GM23248 (cell line): ENCODE results near the gene MDM4. TPM values are rescaled to one million over a fixed set of nuclear protein-coding genes. Genes with fewer than 3 reads are reported as not detected.
A peak's percentile ranks its signal among the peaks of the same experiment; 100 is the strongest.
"Not testable (repeated sequence)": the region's sequence is repeated elsewhere in the genome, so short reads cannot be mapped to it uniquely, and the experiment has no call there.

Source experiments
- DNase-seq: peaks from one replicate; pipeline ENCODE4 v3.0.0-alpha.2; 2015
- H2AFZ ChIP-seq: fragments of 200-600 bp; sonication (generic); 2 replicates; pipeline ENCODE4 v1.6.1; 2016; ENCODE audit warnings: antibody characterized with exemption
- H3F3A ChIP-seq: fragments of 200-600 bp; sonication (generic); 2 replicates; pipeline ENCODE4 v1.6.1; 2016; ENCODE audit warnings: mild to moderate bottlenecking, antibody characterized with exemption, mixed run types; ENCODE audit not compliant: insufficient read depth
- H3K27ac ChIP-seq: fragments of 200-600 bp; sonication (generic); 2 replicates; pipeline ENCODE4 v1.5.1; 2016; ENCODE audit warnings: mild to moderate bottlenecking
- H3K27me3 ChIP-seq: fragments of 200-600 bp; sonication (generic); replicated peaks from 2 replicates; pipeline ENCODE4 v1.6.1; 2016; ENCODE audit warnings: mild to moderate bottlenecking; ENCODE audit not compliant: insufficient read depth
- H3K36me3 ChIP-seq: fragments of 200-600 bp; sonication (generic); 2 replicates; pipeline ENCODE4 v1.6.1; 2016; ENCODE audit warnings: low read depth, mild to moderate bottlenecking
- H3K4me1 ChIP-seq: fragments of 200-600 bp; sonication (generic); 2 replicates; pipeline ENCODE4 v1.6.1; 2016; ENCODE audit warnings: mild to moderate bottlenecking; ENCODE audit not compliant: insufficient read depth
- H3K4me2 ChIP-seq: fragments of 200-600 bp; sonication (generic); one replicate; pipeline ENCODE4 v1.6.1; 2016; ENCODE audit warnings: mild to moderate bottlenecking; ENCODE audit not compliant: unreplicated experiment
- H3K4me3 ChIP-seq: fragments of 200-600 bp; sonication (generic); 2 replicates; pipeline ENCODE4 v1.5.1; 2016; ENCODE audit warnings: mild to moderate bottlenecking
- H3K79me2 ChIP-seq: fragments of 200-600 bp; sonication (generic); 2 replicates; pipeline ENCODE4 v1.6.1; 2016; ENCODE audit warnings: mild to moderate bottlenecking; ENCODE audit not compliant: insufficient read depth
- H3K9ac ChIP-seq: fragments of 200-600 bp; sonication (generic); 2 replicates; pipeline ENCODE4 v1.6.1; 2016; ENCODE audit warnings: mild to moderate bottlenecking
- H3K9me2 ChIP-seq: fragments of 200-600 bp; sonication (generic); 2 replicates; pipeline ENCODE4 v1.6.1; 2016; ENCODE audit warnings: mixed run types, mild to moderate bottlenecking, moderate library complexity; ENCODE audit not compliant: insufficient read depth
- H3K9me3 ChIP-seq: fragments of 200-600 bp; sonication (generic); one replicate; pipeline ENCODE4 v1.6.1; 2017; ENCODE audit warnings: low read depth
- H4K20me1 ChIP-seq: fragments of 200-600 bp; sonication (generic); 2 replicates; pipeline ENCODE4 v1.6.0; 2016; ENCODE audit not compliant: insufficient read depth
- EZH2 ChIP-seq: fragments of 200-600 bp; sonication (generic); IDR thresholded peaks from 2 replicates; pipeline ENCODE4 v1.6.1; 2018; ENCODE audit warnings: antibody characterized with exemption, mild to moderate bottlenecking; ENCODE audit not compliant: insufficient read depth, poor library complexity, severe bottlenecking
- EZH2phosphoT487 ChIP-seq: fragments of 200-600 bp; sonication (generic); IDR thresholded peaks from 2 replicates; pipeline ENCODE4 v1.6.1; 2018; ENCODE audit warnings: antibody characterized with exemption, moderate library complexity, mild to moderate bottlenecking, low read depth; ENCODE audit not compliant: insufficient read depth
- WGBS, 2 experiments: methylation state at CpG; one replicate each; pipeline ENCODE4 v1.1.6; 2015 to 2017; ENCODE audit warnings: low lambda C conversion rate in 2 of 2, low coverage in 1 of 2; ENCODE audit errors: missing lambda C conversion rate in 2 of 2; 5-methylcytosine and 5-hydroxymethylcytosine counted together
- in situ Hi-C: fragments of 300-500 bp; cut with MboI; formaldehyde crosslinking; loops from 2 replicates; pipeline ENCODE4 v1.15.0; 2020
- polyA plus RNA-seq: library from polyadenylated mRNA; unstranded; fragments of >200 nt; fragmentation: Nextera tagmentation; extraction: Ambion mirVana; gene quantifications from 2 replicates; pipeline ENCODE4 v1.2.1, GENCODE V29; 2016
- total RNA-seq: library from RNA; depleted of rRNA; stranded (reverse); fragments of >200 nt; shearing (Covaris generic); gene quantifications from 2 replicates; pipeline ENCODE4 v1.2.3, GENCODE V29; 2014

MDM4 gene
- total and polyA plus RNA-seq, 2 experiments from 2014 or later, result 9.6 to 12.6 TPM

GRCh38 chr1:204556458-204557052 is 40.3 kb downstream of the MDM4 start:
- in situ Hi-C loops, result no loop called here

GRCh38 chr1:204558467-204558866 is 42.3 kb downstream of the MDM4 start:
- Histone ChIP-seq H3K36me3 (no peaks in the 10 kb centered on the region), H3K79me2 (no peaks in the 10 kb centered on the region), H3K27ac (no peak overlapping the region), H3K9me3 (no peaks in the 10 kb centered on the region), H3K4me3 (no peak overlapping the region), H3K9me2 (no peaks in the 10 kb centered on the region), H3K27me3 (no peaks in the 10 kb centered on the region), H3K4me1 (no peaks in the 10 kb centered on the region), H3K9ac (no peak overlapping the region), H3K4me2 (no peak overlapping the region), H3F3A (no peaks in the 10 kb centered on the region), H2AFZ (no peak overlapping the region), H4K20me1 (no peaks in the 10 kb centered on the region)
- TF ChIP-seq EZH2 (no peak), EZH2phosphoT487 (no peak)
- DNase-seq, result no peak
- in situ Hi-C loops, result no loop called here
- WGBS, 2 experiments, result 82 to 88% methylated on average over 2 of the region's 2 CpGs

More at GRCh38 chr1:204556458-204557052, 40.3 kb downstream of the MDM4 start:
- DNase-seq, result no peak
- H3K9ac ChIP-seq, result no peak overlapping the region
- H4K20me1 ChIP-seq, result no peaks in the 10 kb centered on the region
- no peaks in the 10 kb centered on the region for H3K4me1 ChIP-seq
- no peaks in the 10 kb centered on the region for H3K36me3 ChIP-seq
- no peaks in the 10 kb centered on the region for H3K27me3 ChIP-seq
- H3K79me2 ChIP-seq, result no peaks in the 10 kb centered on the region
- 88 to 89% methylated on average over 7 of the region's 7 CpGs for WGBS, 2 experiments
- no peak overlapping the region for H3K4me2 ChIP-seq
- H3K4me3 ChIP-seq, result no peak overlapping the region
- no peak overlapping the region for H2AFZ ChIP-seq
- TF ChIP-seq EZH2, result no peak
- no peak for TF ChIP-seq EZH2phosphoT487
- no peaks in the 10 kb centered on the region for H3K9me3 ChIP-seq
- H3F3A ChIP-seq, result no peaks in the 10 kb centered on the region
- H3K27ac ChIP-seq, result no peak overlapping the region
- H3K9me2 ChIP-seq, result no peaks in the 10 kb centered on the region

- not testable (repeated sequence) for H4K20me1 ChIP-seq, H3K9ac ChIP-seq, H3K9me2 ChIP-seq, H3K27ac ChIP-seq, H3K4me2 ChIP-seq, H3K79me2 ChIP-seq, H3K36me3 ChIP-seq, H3K4me3 ChIP-seq, H3K9me3 ChIP-seq, H2AFZ ChIP-seq, H3F3A ChIP-seq, H3K4me1 ChIP-seq, H3K27me3 ChIP-seq
- DNase-seq, result peak; percentile 14
- in situ Hi-C loops, result loop anchor here (10.0 kb wide), 1 partner anchor 385 kb away; no protein-coding TSS in a partner anchor
- 74 to 81% methylated on average over 6 of the region's 6 CpGs for WGBS, 2 experiments
These were observed 43.8 kb downstream of the MDM4 start for GRCh38 chr1:204560002-204560401.

GRCh38 chr1:204560590-204561150 is 44.5 kb downstream of the MDM4 start:
- no peaks in the 10 kb centered on the region for H4K20me1 ChIP-seq
- 0 out of 2 replicates have a peak, but pooled peaks cover 8% of the 10 kb centered on the region for H3F3A ChIP-seq
- H3K36me3 ChIP-seq, result no peaks in the 10 kb centered on the region
- H3K9me3 ChIP-seq, result no peaks in the 10 kb centered on the region
- peak; percentile 38 for DNase-seq
- no peak overlapping the region for H3K4me2 ChIP-seq
- H3K9me2 ChIP-seq, result no peaks in the 10 kb centered on the region
- no peak for TF ChIP-seq EZH2
- no peak for TF ChIP-seq EZH2phosphoT487
- no peaks in the 10 kb centered on the region for H3K79me2 ChIP-seq
- in situ Hi-C loops, result loop anchor here (10.0 kb wide), 1 partner anchor 384 kb away; no protein-coding TSS in a partner anchor
- no peak overlapping the region for H3K9ac ChIP-seq
- H3K4me3 ChIP-seq, result no peak overlapping the region
- no peak overlapping the region for H2AFZ ChIP-seq
- H3K4me1 ChIP-seq, result peaks cover 5% of the 10 kb centered on the region
- no peak overlapping the region for H3K27ac ChIP-seq
- H3K27me3 ChIP-seq, result no peaks in the 10 kb centered on the region
